DMS114 treated with DMSO at 0.1 percent for 48 hours (cell line): Measurements from ENCODE around the gene PDE1A.

Experiments used
- DNase-seq: peaks from one replicate; lab custom pipeline; 2025; ENCODE audit not compliant: unreplicated experiment; lab: John Stamatoyannopoulos, UW

PDE1A gene

GRCh38 chr2:182220335-182220734 lies 206.5 kb downstream of the PDE1A start:
- no peak for DNase-seq

DNA sequence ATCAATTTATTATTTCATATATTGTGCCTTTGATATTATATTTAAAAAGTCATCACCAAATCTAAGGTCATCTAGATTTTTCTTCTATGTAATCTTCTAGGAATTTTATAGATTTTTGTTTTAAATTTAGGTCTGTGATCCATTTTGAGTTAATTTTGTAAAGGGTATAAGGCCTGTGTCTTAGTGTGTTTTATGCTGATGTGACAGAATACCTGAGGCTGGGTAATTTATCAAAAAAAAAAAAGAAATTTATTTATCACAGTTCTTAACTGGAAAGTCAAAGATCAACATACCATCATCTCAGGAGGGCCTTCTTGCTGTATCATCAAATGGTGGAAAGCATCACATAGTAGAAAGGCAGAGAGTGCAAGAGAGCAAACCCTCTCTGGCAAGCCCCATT lies 216.2 kb downstream of the PDE1A start:
- DNase-seq, result no peak

DNA sequence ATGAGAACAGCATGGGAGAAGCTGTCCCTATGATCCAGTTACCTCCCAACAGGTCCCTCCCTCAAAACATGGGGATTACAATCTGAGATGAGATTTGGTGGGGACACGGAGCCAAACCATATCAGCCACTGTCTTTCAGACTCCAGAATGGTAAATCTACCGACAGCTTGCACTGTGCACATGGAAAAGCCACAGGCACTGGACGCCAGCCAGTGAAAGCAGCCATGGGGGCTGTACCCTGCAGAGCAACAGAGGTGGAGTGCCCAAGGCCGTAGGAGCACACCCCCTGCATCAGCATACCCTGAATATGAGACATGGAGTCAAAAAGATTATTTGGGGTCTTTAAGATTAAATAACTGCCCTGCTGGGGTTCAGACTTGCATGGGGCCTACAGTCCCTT lies 218.4 kb downstream of the PDE1A start:
- no peak for DNase-seq

- no peak for DNase-seq
Measured at GRCh38 chr2:182207049-182207746, 219.6 kb downstream of the PDE1A start.

- DNase-seq, result no peak
Measured at GRCh38 chr2:182197529-182197928, 229.3 kb downstream of the PDE1A start.

GRCh38 chr2:182193291-182193690 lies 233.5 kb downstream of the PDE1A start:
- no peak for DNase-seq

DNA sequence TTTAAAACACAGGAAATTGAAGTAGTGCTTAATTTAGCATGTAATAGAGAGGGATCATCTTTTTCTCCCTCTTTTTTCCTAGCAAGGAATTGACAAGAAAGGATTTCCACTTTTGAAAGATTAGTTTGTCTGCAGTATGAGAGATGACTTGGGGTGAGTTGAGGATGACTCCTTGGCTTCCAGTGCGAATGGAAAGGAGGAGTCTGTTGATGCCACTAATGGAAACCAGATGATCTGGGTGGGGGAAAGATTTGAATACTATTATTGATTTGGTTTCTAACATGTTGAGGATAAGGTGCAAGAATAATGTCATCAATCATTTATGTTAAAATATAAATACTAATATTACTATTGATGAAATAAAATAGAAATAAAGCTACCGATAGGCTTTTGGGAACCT lies 235.8 kb downstream of the PDE1A start:
- DNase-seq, result no peak

DNA sequence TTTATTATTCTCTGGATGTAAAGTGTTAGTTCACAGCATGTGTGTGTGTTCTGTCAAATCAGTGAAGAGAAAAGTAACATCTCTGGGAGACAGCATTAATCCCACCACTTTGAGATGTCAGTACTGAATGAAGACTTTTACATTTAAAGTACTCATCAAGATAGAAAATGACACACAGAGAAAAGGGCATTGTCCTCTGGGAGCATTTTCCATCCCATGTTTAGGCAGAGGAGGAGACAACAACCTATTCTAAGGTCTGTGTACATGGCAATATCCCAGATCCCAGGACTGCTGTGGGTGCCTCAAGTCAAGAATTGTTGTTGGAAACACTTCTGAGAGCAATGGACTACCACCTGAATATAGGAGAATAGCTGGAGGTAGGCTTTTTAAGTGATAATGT lies 239.7 kb downstream of the PDE1A start:
- no peak for DNase-seq

- DNase-seq, result no peak
Measured at GRCh38 chr2:182186132-182186735, 240.6 kb downstream of the PDE1A start.

GRCh38 chr2:182182436-182182835 lies 244.4 kb downstream of the PDE1A start:
- no peak for DNase-seq

- no peak for DNase-seq
Measured at GRCh38 chr2:182181381-182181780, 245.5 kb downstream of the PDE1A start.

DNA sequence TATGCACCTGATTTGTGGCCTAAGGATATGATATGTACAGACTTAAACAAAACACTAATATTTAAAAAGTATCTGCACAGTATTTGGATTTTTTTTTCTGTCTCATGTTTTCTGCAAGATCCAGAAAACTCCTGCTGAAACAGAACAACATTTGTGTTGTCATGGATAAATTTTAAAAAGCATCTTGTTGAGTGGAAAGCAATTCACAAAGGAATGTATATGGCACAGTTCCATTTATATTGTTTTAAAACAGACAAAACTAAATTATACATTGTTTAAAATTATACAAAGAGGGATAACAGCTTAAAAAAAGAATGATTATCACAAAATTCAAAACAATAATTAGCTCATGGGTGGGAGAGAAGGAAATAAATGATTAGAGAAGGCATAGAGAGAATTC lies 247.7 kb downstream of the PDE1A start:
- DNase-seq, result no peak

- no peak for DNase-seq
Measured at GRCh38 chr2:182173944-182174622, 252.8 kb downstream of the PDE1A start.

DNA sequence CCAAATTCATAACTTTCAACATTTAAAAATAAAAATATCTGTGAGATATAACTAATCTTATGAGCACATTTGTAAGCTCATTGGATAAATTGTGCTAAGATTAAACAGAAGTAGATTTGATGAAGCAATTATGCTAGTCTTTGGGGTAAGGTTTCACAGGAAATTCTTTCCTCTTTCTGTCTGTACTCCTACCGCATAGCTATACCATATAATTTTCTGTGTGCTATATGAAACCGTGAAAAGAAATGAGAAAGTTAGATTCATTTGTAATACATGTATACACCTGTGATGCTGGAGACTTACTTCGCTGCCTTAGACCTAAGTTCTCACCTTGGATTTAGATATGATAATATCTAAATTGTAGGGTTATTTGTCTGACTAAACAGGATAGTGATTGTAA lies 256.5 kb downstream of the PDE1A start:
- DNase-seq, result no peak

DNA sequence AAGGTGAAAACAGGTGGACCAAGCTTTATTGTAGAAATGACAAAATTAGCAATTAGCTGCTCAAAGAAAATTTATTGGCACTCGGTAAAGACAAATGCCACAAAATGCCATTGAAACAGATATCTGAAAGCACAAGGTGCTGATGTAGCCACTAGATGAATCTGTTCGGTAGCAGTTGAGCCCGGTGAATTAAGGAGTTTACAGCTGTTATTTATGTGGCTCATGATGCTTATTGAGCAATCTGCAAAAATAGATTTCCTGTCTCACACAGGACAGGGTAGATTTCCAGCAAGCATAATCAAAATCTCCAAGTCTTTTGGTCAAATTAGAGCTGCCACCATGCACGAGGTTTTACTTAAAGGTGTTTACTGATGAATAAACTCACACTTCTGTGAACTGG lies 259.0 kb downstream of the PDE1A start:
- DNase-seq, result no peak

DNA sequence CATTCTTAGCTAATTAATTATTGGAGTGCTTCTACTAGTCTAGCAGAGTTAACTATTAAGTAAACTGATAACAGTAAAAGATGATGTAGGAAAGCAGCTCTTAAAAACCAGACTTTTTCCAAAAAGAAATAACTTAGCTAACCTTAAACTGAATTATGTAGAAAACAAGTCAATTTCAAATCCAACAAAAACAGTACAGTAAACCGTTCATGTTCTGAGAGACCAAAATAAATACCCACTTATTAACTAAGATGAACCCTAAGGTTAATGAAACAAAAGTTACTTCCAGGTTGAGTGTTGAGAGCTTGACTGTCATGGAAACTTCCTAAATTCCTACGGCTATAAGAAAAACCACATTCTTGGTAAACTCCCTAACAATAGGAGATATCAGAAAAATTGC lies 260.0 kb downstream of the PDE1A start:
- no peak for DNase-seq

- DNase-seq, result no peak
Measured at GRCh38 chr2:182166406-182166805, 260.4 kb downstream of the PDE1A start.

DNA sequence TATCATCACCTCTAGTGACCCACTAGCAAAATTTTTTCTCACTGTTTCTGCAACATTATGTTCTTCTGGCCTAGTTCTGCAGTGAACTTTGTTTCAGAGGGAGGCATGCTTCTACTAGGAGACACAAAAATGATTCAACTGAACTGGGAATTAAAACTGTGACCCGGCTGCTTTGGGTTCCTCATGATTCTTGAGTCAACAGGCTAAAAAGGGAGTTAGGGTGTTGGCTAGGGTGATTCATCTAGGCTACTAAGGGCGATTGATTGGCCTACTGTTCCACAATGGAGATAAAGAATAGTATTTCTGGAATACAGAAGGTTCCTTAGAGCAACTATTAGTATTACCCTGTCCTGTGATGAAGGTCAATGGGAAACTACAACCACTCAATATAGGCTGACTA lies 261.6 kb downstream of the PDE1A start:
- no peak for DNase-seq

GRCh38 chr2:182164686-182165085 lies 262.1 kb downstream of the PDE1A start:
- no peak for DNase-seq

DNA sequence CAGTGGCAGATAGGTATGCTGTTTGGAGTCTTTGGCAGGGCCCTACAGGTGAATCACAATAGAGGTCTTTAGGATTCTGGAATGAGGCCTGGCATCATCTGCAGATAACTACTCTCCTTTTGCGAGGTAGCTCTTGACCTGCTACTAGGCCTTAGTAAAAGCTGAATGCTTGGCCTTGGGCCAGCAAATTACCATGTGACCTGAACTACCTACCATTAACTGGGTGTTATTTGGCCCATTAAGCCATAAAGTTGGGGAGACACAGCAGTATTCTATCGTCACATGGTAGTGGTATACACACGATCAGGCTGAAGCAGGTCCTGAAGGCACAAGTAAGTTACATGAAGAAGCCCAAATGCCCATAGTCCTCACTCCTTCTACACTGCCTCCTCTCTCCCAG lies 263.0 kb downstream of the PDE1A start:
- no peak for DNase-seq

GRCh38 chr2:182148344-182148743 lies 278.5 kb downstream of the PDE1A start:
- DNase-seq, result no peak

DNA sequence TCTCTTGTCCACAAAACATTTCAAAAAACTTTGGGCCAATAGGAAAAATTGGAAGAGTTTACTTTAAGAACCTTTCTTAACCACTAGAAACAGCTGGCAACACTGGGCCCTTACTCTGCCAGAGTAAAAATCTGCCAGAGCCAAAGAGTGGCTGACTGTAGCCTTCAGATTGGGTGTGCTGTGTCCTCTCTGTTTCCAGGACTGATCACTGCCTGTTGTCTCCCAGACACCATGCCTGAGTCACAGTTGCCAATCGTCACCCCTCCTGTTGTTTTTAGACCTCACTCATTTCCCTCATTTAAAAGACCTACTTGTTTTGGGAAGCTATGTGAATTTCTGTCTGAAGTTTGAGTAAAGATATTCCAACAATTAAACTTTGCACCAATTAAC lies 282.1 kb downstream of the PDE1A start:
- no peak for DNase-seq
